ENCODE measurements around the gene DAAM1.

DAAM1 gene

GRCh38 chr14:59189091-59189785, 771 bp downstream of the DAAM1 start:
- DNase-seq: peak; percentile 45

GRCh38 chr14:59189786-59190368, 1.4 kb downstream of the DAAM1 start:
- peak; percentile 86 for DNase-seq

GRCh38 chr14:59190372-59190771, 1.9 kb downstream of the DAAM1 start:
- DNase-seq: peak; percentile 68

- no peak for DNase-seq
These were observed 7.4 kb downstream of the DAAM1 start for GRCh38 chr14:59195912-59196311.

- DNase-seq: no peak
These were observed 9.3 kb downstream of the DAAM1 start for GRCh38 chr14:59197695-59198262.

- DNase-seq: no peak
These were observed 10.7 kb downstream of the DAAM1 start for GRCh38 chr14:59199205-59199604.

GRCh38 chr14:59199614-59200013, 11.1 kb downstream of the DAAM1 start:
- no peak for DNase-seq

GRCh38 chr14:59200195-59200594, 11.7 kb downstream of the DAAM1 start:
- no peak for DNase-seq

- DNase-seq: no peak
These were observed 13.6 kb downstream of the DAAM1 start for GRCh38 chr14:59202031-59202430.

- DNase-seq: no peak
These were observed 15.8 kb downstream of the DAAM1 start for GRCh38 chr14:59204305-59204704.

- no peak for DNase-seq
These were observed 18.4 kb downstream of the DAAM1 start for GRCh38 chr14:59206892-59207291.

- no peak for DNase-seq
These were observed 19.1 kb downstream of the DAAM1 start for GRCh38 chr14:59207506-59207933.

GRCh38 chr14:59208224-59208814, 19.9 kb downstream of the DAAM1 start:
- DNase-seq: no peak

GRCh38 chr14:59208954-59209353, 20.5 kb downstream of the DAAM1 start:
- no peak for DNase-seq

- DNase-seq: no peak
These were observed 22.2 kb downstream of the DAAM1 start for GRCh38 chr14:59210621-59211020.

GRCh38 chr14:59213368-59214315, 25.2 kb downstream of the DAAM1 start:
- DNase-seq: peak; percentile 38

- no peak for DNase-seq
These were observed 26.3 kb downstream of the DAAM1 start for GRCh38 chr14:59214702-59215302.

GRCh38 chr14:59215322-59215721, 26.9 kb downstream of the DAAM1 start:
- DNase-seq: no peak

- DNase-seq: no peak
These were observed 27.3 kb downstream of the DAAM1 start for GRCh38 chr14:59215757-59216156.

- DNase-seq: no peak
These were observed 28.5 kb downstream of the DAAM1 start for GRCh38 chr14:59217011-59217410.

- DNase-seq: no peak
These were observed 33.1 kb downstream of the DAAM1 start for GRCh38 chr14:59221568-59221967.

- DNase-seq: no peak
These were observed 35.9 kb downstream of the DAAM1 start for GRCh38 chr14:59224341-59224740.

All from NCI-H146 (cell line).